ENCODE data around the gene CYP19A1. TPM values are rescaled to one million over a fixed set of nuclear protein-coding genes. Genes with fewer than 3 reads are reported as not detected.

Gene CYP19A1
- total and polyA plus RNA-seq, 2 experiments from 2014 or later = 1.4 to 35.4 TPM

DNA sequence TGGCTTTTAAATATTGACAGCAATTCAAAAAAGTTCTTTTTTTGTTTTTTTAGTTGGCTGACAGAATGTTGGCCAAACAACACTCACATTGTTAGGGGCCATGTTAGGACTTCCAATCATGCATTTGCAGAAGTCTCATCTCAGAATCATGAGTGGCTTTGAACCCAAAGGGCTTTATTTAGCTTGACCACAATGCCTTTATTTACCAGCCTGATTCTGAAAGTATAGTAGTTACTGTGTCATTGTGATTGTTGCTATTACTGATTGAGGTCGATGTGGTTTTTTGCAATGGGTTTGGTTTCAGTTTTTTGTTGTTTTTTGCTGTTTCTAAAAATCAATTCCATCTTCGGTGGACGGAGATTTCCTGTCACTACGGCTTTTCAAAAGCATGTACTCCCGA lies 10.3 kb upstream of the CYP19A1 start:
- H3K4me3 ChIP-seq = no peak overlapping the region
- peaks cover 3% of the 10 kb centered on the region for H3K27me3 ChIP-seq
- H3K4me2 ChIP-seq = no peak overlapping the region
- H3K79me2 ChIP-seq = no peaks in the 10 kb centered on the region
- DNase-seq (ENCODE audit: low spot score) = no peak
- H4K20me1 ChIP-seq (ENCODE audit: insufficient read depth, poor library complexity, severe bottlenecking) = no peaks in the 10 kb centered on the region
- WGBS (ENCODE audit: low lambda C conversion rate, missing lambda C conversion rate) = 76% methylated on average over 5 of the region's 5 CpGs
- no peaks in the 10 kb centered on the region for H3K4me1 ChIP-seq (ENCODE audit: insufficient read depth)
- H3K9me3 ChIP-seq (ENCODE audit: low read depth) = no peaks in the 10 kb centered on the region
- no peak for TF ChIP-seq EZH2 (IDR thresholded peaks at IDR 0.05; ENCODE audit: borderline replicate concordance)
- TF ChIP-seq, protein P1, sequence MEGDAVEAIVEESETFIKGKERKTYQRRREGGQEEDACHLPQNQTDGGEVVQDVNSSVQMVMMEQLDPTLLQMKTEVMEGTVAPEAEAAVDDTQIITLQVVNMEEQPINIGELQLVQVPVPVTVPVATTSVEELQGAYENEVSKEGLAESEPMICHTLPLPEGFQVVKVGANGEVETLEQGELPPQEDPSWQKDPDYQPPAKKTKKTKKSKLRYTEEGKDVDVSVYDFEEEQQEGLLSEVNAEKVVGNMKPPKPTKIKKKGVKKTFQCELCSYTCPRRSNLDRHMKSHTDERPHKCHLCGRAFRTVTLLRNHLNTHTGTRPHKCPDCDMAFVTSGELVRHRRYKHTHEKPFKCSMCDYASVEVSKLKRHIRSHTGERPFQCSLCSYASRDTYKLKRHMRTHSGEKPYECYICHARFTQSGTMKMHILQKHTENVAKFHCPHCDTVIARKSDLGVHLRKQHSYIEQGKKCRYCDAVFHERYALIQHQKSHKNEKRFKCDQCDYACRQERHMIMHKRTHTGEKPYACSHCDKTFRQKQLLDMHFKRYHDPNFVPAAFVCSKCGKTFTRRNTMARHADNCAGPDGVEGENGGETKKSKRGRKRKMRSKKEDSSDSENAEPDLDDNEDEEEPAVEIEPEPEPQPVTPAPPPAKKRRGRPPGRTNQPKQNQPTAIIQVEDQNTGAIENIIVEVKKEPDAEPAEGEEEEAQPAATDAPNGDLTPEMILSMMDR (IDR thresholded peaks at IDR 0.05; ENCODE audit: poor library complexity) = no peak
- no peak for TF ChIP-seq EZH2phosphoT487 (IDR thresholded peaks at IDR 0.05; ENCODE audit: low read depth, severe bottlenecking, unreplicated experiment)
- no peaks in the 10 kb centered on the region for H3K36me3 ChIP-seq (replicated peaks; ENCODE audit: insufficient read depth, low read depth)
- no peak overlapping the region for H2AFZ ChIP-seq
- H3K27ac ChIP-seq = no peak overlapping the region
- no peaks in the 10 kb centered on the region for H3K9me2 ChIP-seq (replicated peaks; ENCODE audit: insufficient read depth)

DNA sequence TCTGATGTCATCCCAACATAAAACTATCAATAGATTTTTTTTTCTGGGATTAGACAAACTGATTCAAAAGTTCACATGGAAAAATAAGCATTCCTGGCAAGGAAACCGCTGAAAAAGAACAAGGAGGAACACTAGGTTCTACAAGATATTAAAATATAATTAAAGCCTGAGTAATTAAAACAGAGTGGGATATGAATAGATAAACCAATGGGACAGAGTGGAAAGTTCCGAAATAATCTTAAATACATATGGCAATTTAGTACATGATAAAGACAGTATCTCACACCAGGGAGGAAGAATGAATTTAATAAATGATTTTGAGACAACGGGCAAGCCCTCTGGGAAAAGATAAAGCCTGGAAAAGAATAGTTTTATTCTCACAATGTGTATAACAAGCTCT lies 7.7 kb upstream of the CYP19A1 start:
- Histone ChIP-seq H3K9me2 (replicated peaks; ENCODE audit: insufficient read depth) (no peaks in the 10 kb centered on the region), H2AFZ (no peak overlapping the region), H3K4me3 (no peak overlapping the region), H3K27ac (no peak overlapping the region), H3K4me2 (no peak overlapping the region), H3K27me3 (peaks cover 25% of the 10 kb centered on the region), H3K4me1 (ENCODE audit: insufficient read depth) (peaks cover 10% of the 10 kb centered on the region), H3K9me3 (ENCODE audit: low read depth) (no peaks in the 10 kb centered on the region), H3K79me2 (no peaks in the 10 kb centered on the region), H4K20me1 (ENCODE audit: insufficient read depth, poor library complexity, severe bottlenecking) (no peaks in the 10 kb centered on the region), H3K36me3 (replicated peaks; ENCODE audit: insufficient read depth, low read depth) (no peaks in the 10 kb centered on the region)
- 94% methylated on average over 3 of the region's 3 CpGs for whole genome bisulfite sequencing (ENCODE audit: low lambda C conversion rate, missing lambda C conversion rate)
- DNase-seq (ENCODE audit: low spot score) = no peak
- TF ChIP-seq EZH2phosphoT487 (IDR thresholded peaks at IDR 0.05; ENCODE audit: low read depth, severe bottlenecking, unreplicated experiment) = no peak
- TF ChIP-seq, protein P1 (IDR thresholded peaks at IDR 0.05; ENCODE audit: poor library complexity) = no peak
- TF ChIP-seq EZH2 (IDR thresholded peaks at IDR 0.05; ENCODE audit: borderline replicate concordance) = no peak

DNA sequence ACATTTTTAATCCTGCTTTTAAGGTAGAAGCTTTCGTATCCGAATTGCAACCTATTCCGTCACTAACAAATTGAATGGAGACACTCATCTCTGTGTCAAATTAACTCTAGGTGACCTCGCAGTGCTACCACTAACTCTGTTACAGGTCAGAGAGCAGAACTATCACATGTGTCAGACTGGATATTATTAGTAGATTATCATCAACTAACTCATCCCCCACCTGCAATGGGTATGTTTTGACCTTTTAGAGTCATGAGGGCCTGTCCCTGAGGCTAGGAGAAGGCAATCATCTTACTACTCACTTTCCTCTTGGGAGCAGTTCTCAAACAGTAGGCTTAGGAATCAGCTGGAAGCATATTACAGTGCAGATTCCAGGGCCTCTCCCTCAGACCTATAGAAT lies 5.1 kb upstream of the CYP19A1 start:
- H3K9me3 ChIP-seq (ENCODE audit: low read depth) = no peaks in the 10 kb centered on the region
- no peaks in the 10 kb centered on the region for H3K36me3 ChIP-seq (replicated peaks; ENCODE audit: insufficient read depth, low read depth)
- no peak overlapping the region for H3K4me2 ChIP-seq
- WGBS (ENCODE audit: low lambda C conversion rate, missing lambda C conversion rate) = 97% methylated on average over 4 of the region's 4 CpGs
- H3K27ac ChIP-seq = no peak overlapping the region
- no peaks in the 10 kb centered on the region for H4K20me1 ChIP-seq (ENCODE audit: insufficient read depth, poor library complexity, severe bottlenecking)
- peaks cover 11% of the 10 kb centered on the region for H3K4me1 ChIP-seq (ENCODE audit: insufficient read depth)
- no peak for TF ChIP-seq EZH2 (IDR thresholded peaks at IDR 0.05; ENCODE audit: borderline replicate concordance)
- no peak for TF ChIP-seq EZH2phosphoT487 (IDR thresholded peaks at IDR 0.05; ENCODE audit: low read depth, severe bottlenecking, unreplicated experiment)
- TF ChIP-seq, protein P1 (IDR thresholded peaks at IDR 0.05; ENCODE audit: poor library complexity) = no peak
- DNase-seq (ENCODE audit: low spot score) = no peak
- no peaks in the 10 kb centered on the region for H3K9me2 ChIP-seq (replicated peaks; ENCODE audit: insufficient read depth)
- H3K79me2 ChIP-seq = no peaks in the 10 kb centered on the region
- peaks cover 37% of the 10 kb centered on the region for H3K27me3 ChIP-seq
- H2AFZ ChIP-seq = no peak overlapping the region
- H3K4me3 ChIP-seq = no peak overlapping the region
